Kidney glomerular epithelial cell (primary cell): ENCODE data around the gene AKAP17A.
"Not testable (repeated sequence)": the region's sequence is repeated elsewhere in the genome, so short reads cannot be mapped to it uniquely, and the experiment has no call there.

Experiments
- DNase-seq: peaks from one replicate; lab custom pipeline; 2025; lab: John Stamatoyannopoulos, UW

AKAP17A gene

GRCh38 chrX:1602299-1602698, 10.9 kb downstream of the AKAP17A start:
- no peak for DNase-seq

DNA sequence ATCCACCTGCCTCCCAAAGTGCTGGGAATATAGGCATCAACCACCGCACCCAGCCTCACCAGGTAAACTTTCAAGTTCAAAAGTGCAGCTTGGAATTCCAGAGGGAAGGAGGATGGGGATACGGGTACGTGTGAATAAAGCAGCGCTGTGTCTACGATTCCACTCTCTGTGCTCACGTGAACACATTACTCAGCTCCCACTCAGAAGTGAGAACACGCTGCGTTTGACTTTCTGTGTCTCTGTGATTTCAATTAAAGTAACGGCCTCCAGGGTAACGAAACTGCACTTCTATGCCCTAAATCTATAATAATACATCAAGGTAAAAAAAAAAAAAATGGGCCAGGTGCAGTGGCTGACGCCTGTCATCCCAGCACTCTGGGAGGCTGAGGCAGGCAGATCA, 15.1 kb downstream of the AKAP17A start:
- DNase-seq: no peak

DNA sequence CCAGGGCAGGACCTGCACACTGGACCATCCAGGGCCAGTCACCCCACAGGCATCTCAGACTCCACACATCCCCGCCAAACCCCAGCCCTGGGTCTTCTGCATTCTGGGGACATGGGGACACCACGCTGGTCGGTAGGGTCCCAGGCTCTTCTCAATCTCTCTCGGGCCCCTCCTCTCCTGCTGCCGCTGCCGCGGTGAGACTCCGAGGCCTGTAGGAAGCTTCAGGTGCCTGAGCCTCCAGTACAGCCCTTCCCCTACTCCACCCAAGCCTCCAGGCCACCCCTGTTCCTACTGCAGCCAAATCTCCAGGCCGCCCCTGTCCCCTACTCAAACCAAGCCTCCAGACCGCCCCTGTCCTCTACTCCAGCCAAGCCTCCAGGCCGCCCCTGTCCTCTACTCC, 17.9 kb downstream of the AKAP17A start:
- DNase-seq: no peak

DNA sequence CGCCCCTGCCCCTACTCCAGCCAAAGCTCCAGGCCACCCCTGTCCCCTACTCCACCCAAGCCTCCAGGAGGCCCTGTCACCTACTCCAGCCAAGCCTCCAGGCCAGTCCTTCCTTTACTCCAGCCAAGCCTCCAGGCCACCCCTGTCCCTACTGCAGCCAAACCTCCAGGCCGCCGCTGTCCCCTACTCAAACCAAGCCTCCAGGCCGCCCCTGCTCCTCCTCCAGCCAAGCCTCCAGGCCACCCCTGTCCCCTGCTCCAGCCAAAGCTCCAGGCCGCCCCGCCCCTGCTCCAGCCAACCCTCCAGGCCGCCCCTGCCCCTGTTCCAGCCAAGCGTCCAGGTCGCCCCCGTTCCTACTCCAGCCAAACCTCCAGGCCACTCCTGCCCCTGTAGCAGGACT, 18.4 kb downstream of the AKAP17A start:
- no peak for DNase-seq

DNA sequence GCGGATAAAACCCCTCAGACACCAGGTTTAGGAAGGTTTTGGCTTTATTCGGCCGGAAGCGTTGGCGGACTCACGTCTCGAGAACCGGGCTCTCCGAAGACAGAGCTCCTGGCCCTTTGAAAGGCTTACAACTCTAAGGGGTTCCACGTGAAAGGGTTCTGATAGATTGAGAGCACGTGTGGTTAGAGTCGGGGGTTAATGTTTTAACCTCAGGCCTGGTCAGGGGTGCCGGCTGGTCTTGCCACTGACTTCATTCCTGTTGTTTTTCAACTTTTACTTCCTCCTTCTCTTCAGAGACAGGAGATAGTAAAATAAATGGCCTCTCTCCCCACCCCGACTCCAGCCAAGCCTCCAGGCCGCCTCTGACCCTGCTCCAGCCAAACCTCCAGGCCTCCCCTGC, 18.8 kb downstream of the AKAP17A start:
- no peak for DNase-seq

- no peak for DNase-seq
These were observed 19.3 kb downstream of the AKAP17A start for GRCh38 chrX:1610736-1611135.

DNA sequence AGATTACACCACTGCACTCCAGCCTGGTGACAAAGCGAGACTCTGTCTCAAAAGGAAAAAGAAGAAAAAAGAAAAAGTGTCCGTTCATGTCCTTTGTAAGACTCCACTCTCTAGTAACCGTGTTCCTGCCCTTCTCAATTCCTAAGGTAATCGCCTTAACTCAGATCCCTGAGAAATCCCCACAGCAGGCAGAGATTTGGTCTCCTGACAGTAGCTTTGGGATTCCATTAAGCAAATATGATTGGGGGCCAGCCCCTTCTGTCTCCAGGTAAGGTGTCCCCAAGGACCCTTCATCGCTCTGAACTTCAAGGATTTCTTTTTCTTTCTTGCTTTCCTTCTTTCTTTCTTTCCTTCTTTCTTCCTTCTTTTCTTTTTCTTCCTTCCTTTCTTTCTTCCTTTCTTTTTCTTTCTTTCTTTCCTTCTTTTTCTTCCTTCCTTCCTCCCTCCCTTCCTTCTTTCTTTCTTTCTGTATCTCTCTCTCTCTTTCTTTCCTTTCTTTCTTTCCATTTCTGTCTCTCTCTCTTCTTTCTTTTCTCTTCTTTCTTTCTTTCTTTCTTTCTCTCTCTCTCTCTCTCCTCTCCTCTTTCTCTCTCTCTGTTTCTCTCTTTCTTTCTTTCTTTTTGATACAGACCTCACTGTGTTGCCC, 21.4 kb downstream of the AKAP17A start:
- DNase-seq: no peak

GRCh38 chrX:1614927-1615326, 23.5 kb downstream of the AKAP17A start, which contains the start of gene ASMT:
TSS of gene ASMT (plus strand) at chrX:1615059. CDS start at chrX:1615200, 141 bp downstream.
- DNase-seq: no peak

DNA sequence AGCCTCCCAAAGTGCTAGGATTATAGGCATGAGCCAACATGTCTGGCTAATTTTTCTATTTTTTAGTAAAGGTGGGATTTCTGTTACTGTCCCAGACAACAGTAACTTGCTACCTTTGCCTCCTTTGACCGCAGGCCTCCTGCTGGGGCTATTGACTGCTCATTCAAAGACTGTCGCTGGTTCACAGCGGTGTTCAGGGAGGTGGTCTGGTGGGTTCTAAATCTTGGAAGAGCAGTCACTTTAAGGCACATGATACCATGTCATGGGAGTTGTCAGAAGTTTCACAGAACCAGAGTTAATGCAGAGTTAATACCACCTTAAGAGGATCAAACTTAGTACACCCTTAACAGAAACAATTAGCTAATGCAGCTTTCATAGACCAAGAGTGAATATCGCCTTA, 27.3 kb downstream of the AKAP17A start:
- no peak for DNase-seq

GRCh38 chrX:1623691-1624090, 32.3 kb downstream of the AKAP17A start:
- DNase-seq: no peak

- not testable (repeated sequence) for DNase-seq
These were observed 32.9 kb downstream of the AKAP17A start for GRCh38 chrX:1624158-1624860.

DNA sequence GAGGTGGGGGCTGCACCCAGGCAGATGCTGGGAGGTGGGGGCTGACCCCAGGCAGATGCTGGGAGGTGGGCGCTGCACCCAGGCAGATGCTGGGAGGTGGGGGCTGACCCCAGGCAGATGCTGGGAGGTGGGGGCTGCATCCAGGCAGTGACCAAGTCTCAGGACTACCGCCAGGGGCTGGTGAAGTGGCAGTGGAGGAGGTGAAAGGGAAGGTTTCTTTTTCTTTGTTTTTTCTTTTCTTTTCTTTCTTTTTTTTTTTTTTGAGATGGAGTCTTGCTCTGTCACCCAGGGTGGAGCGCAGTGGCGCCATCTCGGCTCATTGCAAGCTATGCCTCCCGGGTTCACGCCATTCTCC, 33.4 kb downstream of the AKAP17A start:
- not testable (repeated sequence) for DNase-seq

DNA sequence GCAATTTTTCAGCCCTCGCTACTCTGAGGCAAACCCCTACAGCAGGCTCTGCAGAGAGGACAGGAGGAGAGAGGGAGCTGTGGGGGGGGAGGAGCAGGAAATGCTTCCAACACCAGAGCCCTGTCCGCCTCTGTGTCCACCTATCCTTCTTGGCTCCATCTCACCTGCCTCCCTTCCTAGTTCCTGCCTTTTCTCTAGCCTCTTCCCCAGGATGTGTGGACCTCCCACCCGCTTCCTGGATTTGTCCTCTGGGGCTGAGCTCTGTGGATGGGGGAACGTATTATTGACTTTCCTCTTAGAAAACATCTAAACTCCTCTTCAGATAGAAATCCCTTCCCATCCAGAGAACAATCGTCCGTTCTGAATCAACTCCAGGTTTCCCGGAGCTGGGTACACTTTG, 37.8 kb downstream of the AKAP17A start:
- DNase-seq: no peak

- DNase-seq: no peak
These were observed 54.6 kb downstream of the AKAP17A start for GRCh38 chrX:1646009-1646408.

- DNase-seq: no peak
These were observed 58.2 kb downstream of the AKAP17A start for GRCh38 chrX:1649621-1650020.
